ENCODE data around the gene QRICH2. TPM values are rescaled to one million over a fixed set of nuclear protein-coding genes. Genes with fewer than 3 reads are reported as not detected.

Gene QRICH2
- total and polyA plus RNA-seq, 7 donors = 0.69 to 5.0 (median 2.5) TPM

- intact Hi-C loops (cut with DNase I) = no loop called here
- peaks cover 0 to 12% (median 12%) of the 10 kb centered on the region in 3 donors for H3K27me3 ChIP-seq
- peak overlapping the region; percentile 33 to 64 (median 56) for H3K4me3 ChIP-seq
- peak overlapping the region in 3 of 4 donors; percentile 41 to 69 (median 50) for H3K27ac ChIP-seq
- DNase-seq = peak; percentile 82
- H3K4me1 ChIP-seq = peaks cover 0 to 20% (median 14%) of the 10 kb centered on the region in 4 donors
- no peaks in the 10 kb centered on the region for H3K36me3 ChIP-seq
- TF ChIP-seq EP300 (IDR thresholded peaks at IDR 0.05) (no peak), POLR2AphosphoS5 (IDR thresholded peaks at IDR 0.05) (no peak), POLR2A (IDR thresholded peaks at IDR 0.05) (no peak)
- TF ChIP-seq, protein P1, sequence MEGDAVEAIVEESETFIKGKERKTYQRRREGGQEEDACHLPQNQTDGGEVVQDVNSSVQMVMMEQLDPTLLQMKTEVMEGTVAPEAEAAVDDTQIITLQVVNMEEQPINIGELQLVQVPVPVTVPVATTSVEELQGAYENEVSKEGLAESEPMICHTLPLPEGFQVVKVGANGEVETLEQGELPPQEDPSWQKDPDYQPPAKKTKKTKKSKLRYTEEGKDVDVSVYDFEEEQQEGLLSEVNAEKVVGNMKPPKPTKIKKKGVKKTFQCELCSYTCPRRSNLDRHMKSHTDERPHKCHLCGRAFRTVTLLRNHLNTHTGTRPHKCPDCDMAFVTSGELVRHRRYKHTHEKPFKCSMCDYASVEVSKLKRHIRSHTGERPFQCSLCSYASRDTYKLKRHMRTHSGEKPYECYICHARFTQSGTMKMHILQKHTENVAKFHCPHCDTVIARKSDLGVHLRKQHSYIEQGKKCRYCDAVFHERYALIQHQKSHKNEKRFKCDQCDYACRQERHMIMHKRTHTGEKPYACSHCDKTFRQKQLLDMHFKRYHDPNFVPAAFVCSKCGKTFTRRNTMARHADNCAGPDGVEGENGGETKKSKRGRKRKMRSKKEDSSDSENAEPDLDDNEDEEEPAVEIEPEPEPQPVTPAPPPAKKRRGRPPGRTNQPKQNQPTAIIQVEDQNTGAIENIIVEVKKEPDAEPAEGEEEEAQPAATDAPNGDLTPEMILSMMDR (IDR thresholded peaks at IDR 0.05) = no peak
- 9 to 14% methylated on average over 12 of the region's 12 CpGs for WGBS, 2 donors
- H3K9me3 ChIP-seq = no peaks in the 10 kb centered on the region
These were observed 66.9 kb downstream of the QRICH2 start for GRCh38 chr17:76241204-76241538.

DNA sequence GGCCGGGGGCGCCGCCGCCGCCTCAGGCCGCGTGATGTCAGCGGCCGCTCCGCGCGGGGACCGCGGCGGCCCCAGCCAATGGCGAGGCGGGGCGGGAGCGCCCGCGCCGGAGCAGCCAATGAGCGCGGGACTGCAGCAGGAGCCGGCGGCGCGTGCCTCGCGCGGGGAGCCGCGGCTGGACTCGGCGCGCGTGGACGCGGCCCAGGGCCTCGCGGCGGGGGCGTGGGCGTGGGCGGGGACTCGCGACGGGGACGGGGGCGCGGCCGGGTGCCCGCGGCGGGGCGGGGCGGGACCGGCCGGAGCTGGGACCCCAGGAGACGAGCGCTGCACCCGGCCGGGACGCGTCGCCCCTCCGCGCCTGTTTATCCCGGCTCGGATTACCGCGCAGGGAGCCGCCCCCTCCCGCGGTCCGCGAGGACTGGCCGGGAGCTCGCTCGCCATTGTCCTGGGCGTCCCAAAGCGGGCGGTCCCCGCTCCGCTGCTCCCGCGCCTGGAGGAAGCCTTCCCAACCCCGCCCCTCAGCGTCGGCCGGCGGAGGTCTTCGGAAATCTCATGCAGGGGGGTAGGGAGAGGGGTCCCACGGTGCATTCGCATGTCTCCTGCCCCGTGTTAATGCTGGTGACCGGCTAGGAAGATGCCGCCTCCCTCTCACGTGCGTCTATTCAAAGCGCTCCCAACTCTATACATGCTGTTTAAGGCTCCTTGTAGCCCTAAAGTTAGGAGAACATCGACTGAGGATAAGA lies 67.4 kb downstream of the QRICH2 start, which contains the start of gene RNF157:
RNF157 (minus strand) TSS at position 33 of the 743 bp plus-strand sequence. CDS start 253 bp downstream, outside the sequence.
- TF ChIP-seq EP300 (IDR thresholded peaks at IDR 0.05) = no peak
- peak; percentile 4 to 58 (median 23) for TF ChIP-seq POLR2AphosphoS5 (IDR thresholded peaks at IDR 0.05)
- DNase-seq = peak; percentile 80
- WGBS, 2 donors = 1% methylated on average over 102 of the region's 102 CpGs
- H3K4me3 ChIP-seq = peak within 1 kb of the TSS; percentile 35 to 64 (median 56)
- no peaks in the 10 kb centered on the region for H3K36me3 ChIP-seq
- H3K4me1 ChIP-seq = peaks cover 0 to 20% (median 14%) of the 10 kb centered on the region in 4 donors
- H3K27ac ChIP-seq = peak within 1 kb of the TSS; percentile 49 to 69 (median 55)
- H3K27me3 ChIP-seq = peaks cover 0 to 12% (median 12%) of the 10 kb centered on the region in 3 donors
- no peaks in the 10 kb centered on the region for H3K9me3 ChIP-seq
- intact Hi-C loops (cut with DNase I) = loop anchor here (1.0 kb wide), 1 partner anchor 26 kb away; no protein-coding TSS in a partner anchor

GRCh38 chr17:76239538-76240274 lies 68.4 kb downstream of the QRICH2 start:
- H3K27me3 ChIP-seq = peaks cover 0 to 12% (median 9%) of the 10 kb centered on the region in 3 donors
- DNase-seq = peak; percentile 53
- 3 to 7% methylated on average over 75 of the region's 75 CpGs for WGBS, 2 donors
- peak overlapping the region; percentile 48 to 53 (median 50) for H3K27ac ChIP-seq
- H3K4me1 ChIP-seq = peaks cover 0 to 20% (median 14%) of the 10 kb centered on the region in 4 donors
- no peaks in the 10 kb centered on the region for H3K9me3 ChIP-seq
- H3K4me3 ChIP-seq = peak overlapping the region; percentile 35 to 64 (median 56)
- no peaks in the 10 kb centered on the region for H3K36me3 ChIP-seq
- intact Hi-C loops (cut with DNase I) = loop anchor here (1.0 kb wide), 1 partner anchor 27 kb away; no protein-coding TSS in a partner anchor
- TF ChIP-seq POLR2AphosphoS5 (IDR thresholded peaks at IDR 0.05) (no peak), EP300 (IDR thresholded peaks at IDR 0.05) (no peak)
- TF ChIP-seq, protein P1 (IDR thresholded peaks at IDR 0.05) = no peak

GRCh38 chr17:76238847-76239537 lies 69.1 kb downstream of the QRICH2 start:
- peaks cover 0 to 20% (median 14%) of the 10 kb centered on the region in 4 donors for H3K4me1 ChIP-seq
- no peaks in the 10 kb centered on the region for H3K36me3 ChIP-seq
- H3K27me3 ChIP-seq = peaks cover 0 to 12% (median 9%) of the 10 kb centered on the region in 3 donors
- TF ChIP-seq EP300 (IDR thresholded peaks at IDR 0.05) (no peak), POLR2AphosphoS5 (IDR thresholded peaks at IDR 0.05) (no peak), POLR2A (IDR thresholded peaks at IDR 0.05) (no peak)
- TF ChIP-seq, protein P1 (IDR thresholded peaks at IDR 0.05) = no peak
- peak overlapping the region in 2 of 4 donors; percentile 61 to 64 for H3K4me3 ChIP-seq
- no peaks in the 10 kb centered on the region for H3K9me3 ChIP-seq
- no peak for DNase-seq
- H3K27ac ChIP-seq = peak overlapping the region in 3 of 4 donors; percentile 49 to 53 (median 52)
- 51 to 62% methylated on average over 11 of the region's 11 CpGs for WGBS, 2 donors
- intact Hi-C loops (cut with DNase I) = no loop called here
